ENCODE measurements around the gene ZSCAN12.
A peak's percentile ranks its signal among the peaks of the same experiment; 100 is the strongest.

The ZSCAN12 gene

GRCh38 chr6:28380381-28380780, 19.2 kb downstream of the ZSCAN12 start:
- in situ Hi-C loops (cut with MboI; ENCODE audit: low pct_unique_long_range_greater_than_20kb, low sequenced_read_pairs, unreplicated experiment), result no loop called here
- DNase-seq (ENCODE audit: low spot score), result no peak
- TF ChIP-seq CTCF (IDR thresholded peaks at IDR 0.05; ENCODE audit: extremely low read depth, insufficient read depth, missing control alignments), result no peak

- no peak for TF ChIP-seq CTCF (IDR thresholded peaks at IDR 0.05; ENCODE audit: extremely low read depth, insufficient read depth, missing control alignments)
- DNase-seq (ENCODE audit: low spot score), result no peak
- in situ Hi-C loops (cut with MboI; ENCODE audit: low pct_unique_long_range_greater_than_20kb, low sequenced_read_pairs, unreplicated experiment), result no loop called here
Measured at GRCh38 chr6:28378644-28379043, 20.9 kb downstream of the ZSCAN12 start.

- TF ChIP-seq CTCF (IDR thresholded peaks at IDR 0.05; ENCODE audit: extremely low read depth, insufficient read depth, missing control alignments), result no peak
- in situ Hi-C loops (cut with MboI; ENCODE audit: low pct_unique_long_range_greater_than_20kb, low sequenced_read_pairs, unreplicated experiment), result no loop called here
Measured at GRCh38 chr6:28377879-28378278, 21.7 kb downstream of the ZSCAN12 start.

GRCh38 chr6:28373925-28374324, 25.6 kb downstream of the ZSCAN12 start:
- DNase-seq (ENCODE audit: low spot score), result no peak
- no peak for TF ChIP-seq CTCF (IDR thresholded peaks at IDR 0.05; ENCODE audit: extremely low read depth, insufficient read depth, missing control alignments)
- in situ Hi-C loops (cut with MboI; ENCODE audit: low pct_unique_long_range_greater_than_20kb, low sequenced_read_pairs, unreplicated experiment), result loop anchor here (25.0 kb wide), 1 partner anchor 1212 kb away; no protein-coding TSS in a partner anchor

More at GRCh38 chr6:28377879-28378278, 21.7 kb downstream of the ZSCAN12 start:
- DNase-seq (ENCODE audit: low spot score), result no peak

- no peak for TF ChIP-seq CTCF (IDR thresholded peaks at IDR 0.05; ENCODE audit: extremely low read depth, insufficient read depth, missing control alignments)
- DNase-seq (ENCODE audit: low spot score), result peak; percentile 48
- in situ Hi-C loops (cut with MboI; ENCODE audit: low pct_unique_long_range_greater_than_20kb, low sequenced_read_pairs, unreplicated experiment), result loop anchor here (25.0 kb wide), 1 partner anchor 1210 kb away; no protein-coding TSS in a partner anchor
Measured at GRCh38 chr6:28371706-28372451, 27.7 kb downstream of the ZSCAN12 start.

GRCh38 chr6:28371280-28371679, 28.3 kb downstream of the ZSCAN12 start:
- DNase-seq (ENCODE audit: low spot score), result no peak
- in situ Hi-C loops (cut with MboI; ENCODE audit: low pct_unique_long_range_greater_than_20kb, low sequenced_read_pairs, unreplicated experiment), result loop anchor here (25.0 kb wide), 1 partner anchor 1209 kb away; no protein-coding TSS in a partner anchor
- no peak for TF ChIP-seq CTCF (IDR thresholded peaks at IDR 0.05; ENCODE audit: extremely low read depth, insufficient read depth, missing control alignments)
